Sigmoid colon (tissue), 7 donors: ENCODE measurements around the gene PGS1. TPM values are rescaled to one million over a fixed set of nuclear protein-coding genes. Genes with fewer than 3 reads are reported as not detected.

Experiments used
- DNase-seq: peaks from one replicate; pipeline ENCODE4 v3.0.0-alpha.2; 2019
- H3K27ac ChIP-seq, 4 donors: fragments of 200-600 bp; sonication (generic); one replicate each; pipeline ENCODE4 v1.5.1; 2016 to 2019; ENCODE audit warnings: mild to moderate bottlenecking in 1 of 4
- H3K27me3 ChIP-seq, 3 donors: fragments of 200-600 bp; sonication (generic); one replicate each; pipeline ENCODE4 v1.5.1; 2019; ENCODE audit warnings: mild to moderate bottlenecking in 1 of 3
- H3K36me3 ChIP-seq, 4 donors: fragments of 200-600 bp; sonication (generic); one replicate each; pipeline ENCODE4 v1.5.1; 2016 to 2019
- H3K4me1 ChIP-seq, 4 donors: fragments of 200-600 bp; sonication (generic); one replicate each; pipeline ENCODE4 v1.5.1; 2017 to 2019
- H3K4me3 ChIP-seq, 4 donors: fragments of 200-600 bp; sonication (generic); one replicate each; pipeline ENCODE4 v1.5.1; 2017 to 2019; ENCODE audit warnings: mild to moderate bottlenecking in 2 of 4, moderate library complexity in 1 of 4
- H3K9me3 ChIP-seq, 4 donors: fragments of 200-600 bp in 3 of 4; sonication (generic) in 3 of 4; one replicate each; pipeline versions ENCODE4 v1.5.1 to v1.6.1; 2013 to 2019
- CTCF ChIP-seq, 4 experiments: fragments of 450-650 bp in 3 of 4; fragments of 200-600 bp in 1 of 4; IDR thresholded peaks; one replicate each; pipeline ENCODE4 v1.5.1; 2016 to 2019; ENCODE audit warnings: antibody characterized with exemption in 4 of 4, mild to moderate bottlenecking in 3 of 4, moderate library complexity in 2 of 4
- EP300 ChIP-seq, 4 donors: sonication (generic); formaldehyde crosslinking; IDR thresholded peaks; one replicate each; pipeline ENCODE4 v1.6.1; 2017; ENCODE audit warnings: antibody characterized with exemption in 4 of 4
- POLR2A ChIP-seq, 2 donors: fragments of 450-650 bp; IDR thresholded peaks; one replicate each; pipeline ENCODE4 v1.6.1; 2016; ENCODE audit warnings: antibody characterized with exemption in 2 of 2, mild to moderate bottlenecking in 2 of 2, moderate library complexity in 2 of 2
- POLR2AphosphoS5 ChIP-seq, 4 donors: sonication (generic); formaldehyde crosslinking; IDR thresholded peaks; one replicate each; pipeline ENCODE4 v1.6.1; 2017; ENCODE audit warnings: antibody characterized with exemption in 4 of 4
- WGBS, 2 donors: extraction: QIAGEN DNeasy Blood & Tissue Kit; methylation state at CpG; one replicate each; pipeline ENCODE4 v1.1.7; 2013; 5-methylcytosine and 5-hydroxymethylcytosine counted together
- intact Hi-C: fragments of 100-400 bp; cut with DNase I; formaldehyde crosslinking; loops from one replicate; pipeline ENCODE4 v1.15.1; 2023
- polyA plus RNA-seq, 3 donors: library from polyadenylated mRNA; stranded (reverse); fragments of 200-250 nt; gene quantifications; one replicate each; pipeline ENCODE4 v1.2.3, GENCODE V29; 2013
- total RNA-seq, 4 donors: library from RNA; depleted of rRNA; stranded (reverse); fragments of >200 nt; gene quantifications; one replicate each; pipeline ENCODE4 v1.1.0, GENCODE V29; 2016
- donor health status: healthy with polysubstance abuse.
- donor health status: Bipolar disorder and iron deficiency.
- donor health status: healthy.

PGS1 gene
- total and polyA plus RNA-seq, 7 donors: 9.9 to 36.9 (median 28.6) TPM

- H3K36me3 ChIP-seq: peaks cover 14 to 50% (median 27%) of the 10 kb centered on the region in 4 donors
- intact Hi-C loops: no loop called here
These were observed 27.9 kb downstream of the PGS1 start for GRCh38 chr17:78406396-78406795.

GRCh38 chr17:78406920-78407319 is 28.5 kb downstream of the PGS1 start:
- TF ChIP-seq POLR2A (IDR thresholded peaks at IDR 0.05) (no peak), CTCF (IDR thresholded peaks at IDR 0.05) (no peak), POLR2AphosphoS5 (IDR thresholded peaks at IDR 0.05) (no peak), EP300 (IDR thresholded peaks at IDR 0.05) (no peak)
- 84 to 87% methylated on average over 8 of the region's 8 CpGs for WGBS, 2 donors
- Histone ChIP-seq H3K27me3 (no peaks in the 10 kb centered on the region), H3K4me1 (peaks cover 0 to 26% (median 21%) of the 10 kb centered on the region in 4 donors), H3K4me3 (no peak overlapping the region), H3K9me3 (no peaks in the 10 kb centered on the region), H3K36me3 (peaks cover 14 to 45% (median 25%) of the 10 kb centered on the region in 4 donors), H3K27ac (no peak overlapping the region)
- intact Hi-C loops: no loop called here
- no peak for DNase-seq

More at GRCh38 chr17:78406396-78406795, 27.9 kb downstream of the PGS1 start:
- Histone ChIP-seq H3K4me1 (peaks cover 0 to 25% (median 18%) of the 10 kb centered on the region in 4 donors), H3K9me3 (no peaks in the 10 kb centered on the region), H3K27ac (no peak overlapping the region), H3K27me3 (no peaks in the 10 kb centered on the region), H3K4me3 (no peak overlapping the region)
- no peak for DNase-seq
- WGBS, 2 donors: 95% methylated on average over 6 of the region's 6 CpGs
- TF ChIP-seq EP300 (IDR thresholded peaks at IDR 0.05) (no peak), POLR2AphosphoS5 (IDR thresholded peaks at IDR 0.05) (no peak), POLR2A (IDR thresholded peaks at IDR 0.05) (no peak), CTCF (IDR thresholded peaks at IDR 0.05) (no peak)

GRCh38 chr17:78407387-78408000 is 29.0 kb downstream of the PGS1 start:
- peaks cover 0 to 29% (median 24%) of the 10 kb centered on the region in 4 donors for H3K4me1 ChIP-seq
- TF ChIP-seq EP300 (IDR thresholded peaks at IDR 0.05): no peak
- no peak for TF ChIP-seq POLR2AphosphoS5 (IDR thresholded peaks at IDR 0.05)
- TF ChIP-seq POLR2A (IDR thresholded peaks at IDR 0.05): no peak
- TF ChIP-seq CTCF (IDR thresholded peaks at IDR 0.05): no peak
- H3K27ac ChIP-seq: no peak overlapping the region
- intact Hi-C loops: no loop called here
- H3K4me3 ChIP-seq: no peak overlapping the region
- no peaks in the 10 kb centered on the region for H3K27me3 ChIP-seq
- no peak for DNase-seq
- peaks cover 14 to 41% (median 24%) of the 10 kb centered on the region in 4 donors for H3K36me3 ChIP-seq
- 73 to 81% methylated on average over 7 of the region's 7 CpGs for WGBS, 2 donors
- no peaks in the 10 kb centered on the region for H3K9me3 ChIP-seq

- Histone ChIP-seq H3K4me1 (peaks cover 0 to 33% (median 24%) of the 10 kb centered on the region in 4 donors), H3K36me3 (peaks cover 14 to 34% (median 18%) of the 10 kb centered on the region in 4 donors), H3K27ac (peak overlapping the region in 1 of 4 donors; percentile 26), H3K9me3 (no peaks in the 10 kb centered on the region), H3K4me3 (no peak overlapping the region), H3K27me3 (no peaks in the 10 kb centered on the region)
- TF ChIP-seq POLR2AphosphoS5 (IDR thresholded peaks at IDR 0.05) (no peak), POLR2A (IDR thresholded peaks at IDR 0.05) (no peak), CTCF (IDR thresholded peaks at IDR 0.05) (no peak), EP300 (IDR thresholded peaks at IDR 0.05) (no peak)
- WGBS, 2 donors: 21 to 74% methylated on average over 23 of the region's 23 CpGs
- no peak for DNase-seq
- intact Hi-C loops: no loop called here
These were observed 30.1 kb downstream of the PGS1 start for GRCh38 chr17:78408476-78409050.
